ENCODE measurements around the gene NELL1.

GRCh38 chr11:21428796-21429195 lies 759.4 kb downstream of the NELL1 start:
- TF ChIP-seq REST (IDR thresholded peaks at IDR 0.05; ENCODE audit: insufficient read depth in 1 of 2, low read depth in 2 of 2, low read length in 2 of 2) (no peak), TAF1 (IDR thresholded peaks at IDR 0.05; ENCODE audit: borderline replicate concordance, insufficient read depth, low read length) (no peak), POLR2AphosphoS5 (IDR thresholded peaks at IDR 0.05; ENCODE audit: low read depth, low read length) (no peak), SIN3A (IDR thresholded peaks at IDR 0.05; ENCODE audit: borderline replicate concordance, insufficient read depth, low read length) (no peak), FOXP2 (optimal IDR thresholded peaks at IDR 0.05; ENCODE audit: borderline replicate concordance, extremely low read depth, extremely low read length, insufficient read depth) (no peak)
